ENCODE measurements around the gene IFNAR1.
"Not testable (repeated sequence)": the region's sequence is repeated elsewhere in the genome, so short reads cannot be mapped to it uniquely, and the experiment has no call there.

The IFNAR1 gene

GRCh38 chr21:33308586-33309490, 15.9 kb upstream of the IFNAR1 start:
- TF ChIP-seq TAF1 (IDR thresholded peaks at IDR 0.05; ENCODE audit: borderline replicate concordance, low read depth, low read length): no peak
- TF ChIP-seq POLR2AphosphoS5 (IDR thresholded peaks at IDR 0.05; ENCODE audit: low read depth, low read length): peak; percentile 54; the same call in 1 of the 2 replicates
- DNase-seq (ENCODE audit: insufficient read length) (no peak), FAIRE-seq (peak; percentile 99)

GRCh38 chr21:33309778-33310177, 15.0 kb upstream of the IFNAR1 start:
- FAIRE-seq: no peak

GRCh38 chr21:33312121-33312520, 12.6 kb upstream of the IFNAR1 start:
- FAIRE-seq (no peak), DNase-seq (ENCODE audit: insufficient read length) (no peak)
- TF ChIP-seq POLR2AphosphoS5 (IDR thresholded peaks at IDR 0.05; ENCODE audit: low read depth, low read length): no peak
- no peak for TF ChIP-seq POLR2A (IDR thresholded peaks at IDR 0.05; ENCODE audit: low read depth, low read length)
- no peak for TF ChIP-seq TAF1 (IDR thresholded peaks at IDR 0.05; ENCODE audit: borderline replicate concordance, low read depth, low read length)

More at GRCh38 chr21:33309778-33310177, 15.0 kb upstream of the IFNAR1 start:
- TF ChIP-seq POLR2A (IDR thresholded peaks at IDR 0.05; ENCODE audit: low read depth, low read length): no peak
- TF ChIP-seq POLR2AphosphoS5 (IDR thresholded peaks at IDR 0.05; ENCODE audit: low read depth, low read length): no peak
- TF ChIP-seq TAF1 (IDR thresholded peaks at IDR 0.05; ENCODE audit: borderline replicate concordance, low read depth, low read length): no peak
- DNase-seq (ENCODE audit: insufficient read length): no peak

DNA sequence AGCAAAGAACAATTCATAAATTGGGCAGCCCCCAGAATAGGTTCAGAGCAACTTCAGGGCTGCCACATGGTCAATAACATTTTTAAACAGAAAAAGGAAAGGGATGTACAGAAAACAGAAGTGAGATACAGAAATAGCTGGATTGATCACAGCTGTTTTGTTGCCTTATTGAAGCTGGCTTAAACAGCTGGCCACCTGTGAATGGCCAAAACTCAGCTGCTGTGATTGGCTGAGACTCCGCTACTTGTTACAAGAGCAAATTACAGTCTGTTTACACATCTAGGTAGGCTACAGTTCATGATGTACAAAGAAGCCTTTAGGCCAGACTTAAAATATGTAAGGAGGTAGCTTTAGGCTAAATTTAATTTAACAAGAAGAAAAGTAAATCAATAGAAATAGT, 11.6 kb upstream of the IFNAR1 start:
- no peak for DNase-seq (ENCODE audit: insufficient read length)
- TF ChIP-seq TAF1 (IDR thresholded peaks at IDR 0.05; ENCODE audit: borderline replicate concordance, low read depth, low read length) (no peak), POLR2AphosphoS5 (IDR thresholded peaks at IDR 0.05; ENCODE audit: low read depth, low read length) (no peak), POLR2A (IDR thresholded peaks at IDR 0.05; ENCODE audit: low read depth, low read length) (no peak)
- FAIRE-seq: no peak

GRCh38 chr21:33313611-33314010, 11.2 kb upstream of the IFNAR1 start:
- TF ChIP-seq POLR2AphosphoS5 (IDR thresholded peaks at IDR 0.05; ENCODE audit: low read depth, low read length) (no peak), POLR2A (IDR thresholded peaks at IDR 0.05; ENCODE audit: low read depth, low read length) (no peak), TAF1 (IDR thresholded peaks at IDR 0.05; ENCODE audit: borderline replicate concordance, low read depth, low read length) (no peak)
- FAIRE-seq (no peak), DNase-seq (ENCODE audit: insufficient read length) (no peak)

- FAIRE-seq: no peak
- no peak for TF ChIP-seq TAF1 (IDR thresholded peaks at IDR 0.05; ENCODE audit: borderline replicate concordance, low read depth, low read length)
- TF ChIP-seq POLR2A (IDR thresholded peaks at IDR 0.05; ENCODE audit: low read depth, low read length): no peak
- no peak for TF ChIP-seq POLR2AphosphoS5 (IDR thresholded peaks at IDR 0.05; ENCODE audit: low read depth, low read length)
- DNase-seq (ENCODE audit: insufficient read length): no peak
These were observed 10.7 kb upstream of the IFNAR1 start for GRCh38 chr21:33314111-33314510.

DNA sequence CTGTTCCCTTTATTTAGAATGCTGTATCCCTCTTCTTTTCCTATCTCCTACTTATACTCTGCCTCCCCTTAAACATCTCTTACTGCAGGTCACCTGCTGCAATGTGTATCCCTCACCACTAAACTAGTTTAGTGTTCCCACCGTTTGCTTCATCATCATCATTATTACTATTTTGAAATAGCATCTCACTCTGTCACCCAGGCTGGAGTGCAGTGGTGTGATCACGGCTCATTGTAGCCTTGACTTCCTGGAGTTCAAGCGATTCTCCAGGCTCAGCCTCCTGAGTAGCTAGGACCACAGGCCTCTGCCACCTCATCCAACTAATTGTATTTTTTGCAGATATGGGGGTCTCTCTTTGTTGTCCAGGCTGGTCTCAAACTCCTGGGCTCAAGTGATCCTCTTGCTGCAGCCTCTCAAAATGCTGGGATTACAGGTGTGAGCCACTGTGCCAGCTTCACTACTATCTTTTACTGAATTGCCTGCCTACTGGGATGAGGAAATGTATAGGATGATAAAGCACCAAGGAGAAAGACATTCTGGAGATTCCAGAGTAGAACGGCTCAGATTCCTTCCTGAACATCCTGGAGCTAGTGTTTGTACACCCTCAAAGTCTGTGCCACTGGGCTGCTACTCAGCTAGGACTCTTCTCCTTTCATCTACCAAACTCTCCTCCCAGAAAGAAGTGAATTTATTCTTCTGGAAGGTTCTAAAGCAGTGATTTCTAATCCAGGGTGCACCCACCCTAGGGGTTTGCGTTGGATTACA, 8.6 kb upstream of the IFNAR1 start:
- DNase-seq (ENCODE audit: insufficient read length): no peak
- FAIRE-seq: no peak
- no peak for TF ChIP-seq POLR2A (IDR thresholded peaks at IDR 0.05; ENCODE audit: low read depth, low read length)

DNA sequence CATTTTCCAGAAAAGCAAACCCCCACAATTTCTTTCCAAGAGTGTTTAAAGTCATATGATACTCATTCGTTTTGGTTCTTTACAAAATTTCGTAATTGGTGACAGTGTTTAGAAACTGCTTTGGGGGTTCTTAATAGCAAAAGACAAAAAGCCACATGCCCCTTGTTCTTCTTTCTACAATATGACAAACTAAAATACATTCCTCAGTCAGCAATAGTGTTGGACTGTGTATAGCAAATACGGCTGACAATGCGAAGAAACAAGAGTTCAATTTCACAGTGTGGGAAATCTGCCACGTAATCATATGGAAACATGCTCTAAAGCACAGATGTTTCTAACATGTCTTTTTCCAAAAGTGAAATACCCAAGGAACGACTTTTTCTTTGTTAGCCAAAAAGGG, 7.6 kb upstream of the IFNAR1 start:
- DNase-seq (ENCODE audit: insufficient read length) (no peak), FAIRE-seq (no peak)
- TF ChIP-seq TAF1 (IDR thresholded peaks at IDR 0.05; ENCODE audit: borderline replicate concordance, low read depth, low read length) (no peak), POLR2AphosphoS5 (IDR thresholded peaks at IDR 0.05; ENCODE audit: low read depth, low read length) (no peak), POLR2A (IDR thresholded peaks at IDR 0.05; ENCODE audit: low read depth, low read length) (no peak)

DNA sequence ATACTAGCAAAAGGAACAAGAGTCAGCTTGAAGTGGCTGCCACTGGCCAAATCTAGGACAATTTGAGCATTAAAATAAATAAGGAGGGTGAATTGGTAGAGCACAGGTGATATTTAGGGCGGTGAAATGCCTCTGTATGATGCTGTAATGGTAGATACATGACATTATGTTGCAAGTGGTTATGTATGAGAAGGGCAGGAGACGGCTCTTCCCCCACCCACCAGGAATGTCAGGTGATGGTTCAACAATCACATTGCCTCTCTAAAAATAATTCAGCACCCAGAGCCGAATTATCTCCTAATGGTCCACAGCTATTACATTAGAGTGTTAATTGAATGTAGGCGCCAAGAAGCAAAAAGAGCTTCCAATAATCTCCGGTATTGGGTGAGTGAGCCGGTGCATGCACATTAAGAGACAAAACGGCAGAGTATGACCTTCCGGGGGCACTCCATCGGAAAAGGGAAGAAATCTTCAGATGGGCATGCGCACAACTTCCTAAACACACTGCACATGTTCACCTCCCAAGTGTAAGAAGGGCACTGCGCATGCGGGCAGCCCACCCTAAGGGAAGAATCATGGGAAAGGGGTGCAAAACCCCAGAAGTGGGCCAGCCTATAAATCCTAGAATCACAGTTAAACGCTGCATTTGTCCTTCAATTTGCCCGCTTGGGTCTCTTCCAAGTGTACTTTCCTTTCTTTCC, 6.8 kb upstream of the IFNAR1 start:
- TF ChIP-seq POLR2AphosphoS5 (IDR thresholded peaks at IDR 0.05; ENCODE audit: low read depth, low read length) (no peak), TAF1 (IDR thresholded peaks at IDR 0.05; ENCODE audit: borderline replicate concordance, low read depth, low read length) (no peak), POLR2A (IDR thresholded peaks at IDR 0.05; ENCODE audit: low read depth, low read length) (no peak)
- DNase-seq (ENCODE audit: insufficient read length): no peak
- FAIRE-seq: no peak

GRCh38 chr21:33321005-33321404, 3.8 kb upstream of the IFNAR1 start:
- not testable (repeated sequence) for DNase-seq (ENCODE audit: insufficient read length); FAIRE-seq

GRCh38 chr21:33323610-33324009, 1.2 kb upstream of the IFNAR1 start:
- DNase-seq (ENCODE audit: insufficient read length); FAIRE-seq: not testable (repeated sequence)
